NOMO-1 treated with DMSO at 0.1 percent for 48 hours (cell line): ENCODE data around the gene SCARB1.
"Not testable (repeated sequence)": the region's sequence is repeated elsewhere in the genome, so short reads cannot be mapped to it uniquely, and the experiment has no call there.

Source experiments
- DNase-seq: peaks from one replicate; lab custom pipeline; 2025; ENCODE audit not compliant: unreplicated experiment; lab: John Stamatoyannopoulos, UW

Gene SCARB1

DNA sequence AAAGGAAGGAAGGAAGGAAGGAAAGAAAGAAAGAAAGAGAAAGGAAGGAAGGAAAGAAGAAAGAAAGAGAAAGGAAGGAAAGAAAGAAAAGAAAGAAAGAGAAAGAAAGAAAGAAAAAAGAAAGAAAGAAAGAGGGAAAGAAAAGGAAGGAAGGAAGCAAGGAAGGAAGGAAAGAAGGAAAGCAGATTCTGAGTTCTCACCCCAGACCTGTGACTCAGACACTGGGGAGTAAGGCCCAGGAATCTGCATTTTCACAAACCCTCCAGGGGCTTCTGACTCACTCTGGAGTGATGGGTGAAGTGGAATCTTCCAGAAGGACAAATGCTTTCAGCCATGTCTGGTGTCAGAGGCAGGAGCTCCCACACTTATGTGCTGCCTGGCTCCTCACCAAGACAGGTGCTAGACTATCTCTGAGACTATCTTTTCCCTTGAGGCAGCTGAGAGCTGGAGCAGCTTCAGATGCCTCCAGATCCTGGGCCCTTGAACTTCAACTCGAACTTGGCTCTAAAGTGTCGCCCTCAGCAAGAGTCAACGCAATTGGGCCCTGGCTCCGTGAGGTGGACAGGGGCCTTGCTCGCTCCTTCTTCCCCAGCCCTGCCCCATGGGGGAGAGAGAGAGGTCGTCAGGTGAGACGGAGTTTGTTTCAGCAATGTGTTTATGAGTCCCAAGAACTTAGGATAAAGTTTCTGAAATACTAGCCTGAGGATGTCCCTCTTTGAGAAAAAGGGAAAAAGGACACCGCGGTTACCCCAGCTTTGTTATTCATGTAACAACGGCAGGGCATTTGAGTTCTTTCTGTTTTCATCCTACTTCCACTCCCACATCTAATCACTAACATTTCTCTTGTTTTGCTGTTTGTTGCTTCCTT, 19.8 kb upstream of the SCARB1 start:
- no peak for DNase-seq

DNA sequence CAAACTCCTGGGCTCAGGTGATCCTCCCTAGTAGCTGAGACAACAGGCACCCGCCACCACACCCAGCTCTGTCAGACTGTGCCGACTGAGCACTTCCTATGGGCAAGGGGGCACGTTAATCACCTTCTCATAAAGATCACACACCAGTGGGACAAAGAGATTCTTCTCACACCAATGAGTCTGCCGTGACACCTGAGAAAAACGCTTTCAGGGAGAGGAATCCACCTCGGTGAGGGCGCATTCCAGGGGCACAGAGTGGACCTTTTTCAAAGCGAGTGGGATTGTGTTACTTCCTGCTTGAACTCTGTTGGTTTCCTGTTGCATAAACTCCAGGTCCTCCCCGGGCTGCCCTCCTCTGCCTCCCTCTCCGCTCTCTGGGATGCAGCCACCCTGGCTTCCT, 17.5 kb upstream of the SCARB1 start:
- DNase-seq = peak; percentile 39

DNA sequence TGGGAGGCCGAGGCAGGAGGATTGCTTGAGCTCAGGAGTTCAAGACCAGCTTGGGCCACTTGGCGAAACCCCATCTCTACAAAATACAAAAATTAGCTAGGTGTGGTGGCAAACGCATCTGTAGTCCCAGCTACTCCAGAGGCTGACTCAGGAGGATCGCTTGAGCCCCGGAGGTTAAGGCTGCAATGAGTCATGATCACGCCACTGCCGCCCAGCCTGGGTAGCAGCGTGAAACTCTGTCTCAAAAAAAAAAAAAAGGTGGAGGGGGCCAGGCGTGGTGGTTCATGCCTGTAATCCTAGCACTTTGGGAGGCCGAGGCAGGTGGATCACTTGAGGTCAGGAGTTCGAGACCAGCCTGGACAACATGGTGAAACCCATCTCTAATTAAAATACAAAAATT, 16.7 kb upstream of the SCARB1 start:
- DNase-seq = not testable (repeated sequence)

DNA sequence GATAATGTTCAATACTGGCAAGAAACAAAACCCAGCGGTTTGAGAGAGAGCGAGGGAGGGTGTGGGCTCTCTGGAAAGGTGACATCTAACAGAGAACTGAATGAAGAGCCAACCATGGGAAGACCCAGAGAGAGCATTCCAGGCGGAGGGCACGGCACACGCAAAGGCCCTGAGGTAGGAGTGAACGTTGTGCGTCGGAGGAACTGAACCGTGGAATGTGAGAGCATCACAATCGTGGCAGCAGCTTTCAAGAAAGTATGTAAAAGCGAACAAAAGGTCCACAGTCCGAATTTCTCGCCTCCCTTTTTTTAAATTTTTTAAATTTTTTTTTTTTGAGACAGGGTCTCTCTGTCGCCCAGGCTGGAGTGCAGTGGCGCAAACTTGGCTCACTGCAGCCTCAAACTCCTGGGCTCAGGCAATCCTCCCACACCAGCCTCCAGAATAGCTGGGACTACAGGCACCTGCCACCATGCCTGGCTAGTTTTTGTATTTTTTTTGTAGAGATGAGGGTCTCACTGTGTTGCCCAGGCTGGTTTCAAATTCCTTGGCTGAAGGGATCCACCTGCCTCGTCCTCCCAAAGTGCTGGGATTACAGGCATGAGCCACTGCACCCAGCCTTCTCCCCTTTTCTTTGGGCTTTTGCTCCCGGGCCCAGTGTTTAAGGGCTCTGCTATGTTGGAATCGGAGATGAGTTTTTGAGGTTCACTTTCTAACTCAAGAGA, 15.3 kb upstream of the SCARB1 start:
- DNase-seq = no peak

DNA sequence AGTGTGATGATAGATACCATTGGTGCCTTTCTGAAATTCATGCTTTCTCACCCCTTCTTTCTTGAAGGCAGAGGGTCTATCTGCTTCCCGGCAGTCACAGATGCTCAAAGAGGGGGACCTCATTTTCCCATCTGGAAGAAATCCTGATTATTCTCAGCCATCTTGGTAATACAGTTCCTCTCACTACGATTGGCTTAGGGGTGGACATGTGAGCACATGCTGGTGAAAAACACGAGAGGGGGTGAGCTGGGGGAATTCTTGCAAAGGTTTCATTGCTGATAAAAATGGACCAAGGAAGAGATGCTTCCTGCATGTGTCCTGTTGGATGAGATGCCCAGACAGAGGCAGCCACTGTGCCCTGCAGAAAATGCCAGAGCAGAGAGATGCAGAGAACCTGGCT, 13.8 kb upstream of the SCARB1 start:
- DNase-seq = no peak

DNA sequence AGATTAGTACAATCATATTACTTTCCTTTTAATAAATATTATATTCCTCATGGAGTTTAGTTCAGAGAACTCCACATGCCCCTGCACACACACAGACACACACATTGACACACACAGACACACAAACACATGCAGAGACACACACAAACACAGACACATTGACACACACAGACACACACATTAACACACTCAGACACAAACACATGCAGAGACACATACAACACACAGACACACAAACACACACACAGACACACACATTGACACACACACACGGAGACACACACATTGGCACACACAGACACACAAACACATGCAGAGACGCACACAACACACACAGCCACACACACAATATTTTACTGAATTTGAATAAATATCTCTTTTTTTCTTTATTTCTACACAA, 12.5 kb upstream of the SCARB1 start:
- DNase-seq = no peak

DNA sequence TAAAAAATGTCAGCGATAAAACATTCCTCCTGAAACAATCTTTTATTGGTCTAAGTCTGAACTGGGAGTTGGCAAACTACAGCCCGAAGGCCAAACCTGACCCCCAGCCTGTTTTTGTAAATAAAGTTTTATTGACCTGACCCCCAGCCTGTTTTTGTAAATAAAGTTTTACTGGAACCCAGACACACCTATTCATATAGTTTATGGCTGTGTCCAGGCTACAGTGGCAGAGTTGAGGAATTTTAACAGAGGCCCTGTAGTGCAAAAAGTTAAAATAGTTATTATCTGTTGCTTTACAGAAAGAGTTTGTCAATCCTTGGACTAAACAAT, 12.1 kb upstream of the SCARB1 start:
- DNase-seq = no peak

DNA sequence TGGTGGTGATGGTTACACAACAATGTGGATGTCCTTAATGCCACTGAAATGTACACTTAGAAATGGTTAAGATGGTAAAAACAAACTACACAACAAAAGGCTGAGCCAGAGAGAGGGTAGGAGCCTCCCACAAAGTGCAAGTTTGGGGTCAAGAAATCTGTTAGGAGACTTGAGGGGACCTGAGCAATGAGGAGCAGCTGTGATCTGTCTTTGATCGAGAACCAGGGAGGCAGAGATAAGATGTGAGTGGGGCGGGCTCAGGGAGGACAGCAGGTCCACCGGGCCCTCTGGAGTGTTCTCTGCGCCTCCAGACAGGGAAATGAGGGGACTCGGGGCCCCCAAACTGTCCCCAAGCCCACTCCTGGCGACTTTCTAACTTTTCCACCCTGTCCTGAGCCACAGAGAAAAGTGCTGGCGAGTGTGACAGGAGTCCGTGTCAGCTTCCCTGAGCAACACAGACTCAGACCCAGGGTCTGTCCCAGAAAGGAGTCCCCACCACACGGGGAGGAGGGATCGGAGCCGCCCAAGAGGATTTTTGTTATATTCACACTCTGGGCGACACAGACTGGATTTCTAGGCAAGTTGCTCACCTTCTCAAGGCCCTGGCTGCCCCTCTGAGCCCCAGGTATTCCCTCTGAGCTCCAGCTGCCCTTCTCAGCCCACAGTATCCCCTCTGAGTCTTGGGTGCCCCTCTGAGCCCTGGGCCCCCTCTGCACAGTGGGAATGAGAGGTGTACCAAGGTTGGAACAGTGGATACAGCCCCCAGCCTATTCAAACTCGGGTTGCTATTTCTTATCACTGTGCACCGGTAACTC, 11.5 kb upstream of the SCARB1 start:
- DNase-seq = no peak

DNA sequence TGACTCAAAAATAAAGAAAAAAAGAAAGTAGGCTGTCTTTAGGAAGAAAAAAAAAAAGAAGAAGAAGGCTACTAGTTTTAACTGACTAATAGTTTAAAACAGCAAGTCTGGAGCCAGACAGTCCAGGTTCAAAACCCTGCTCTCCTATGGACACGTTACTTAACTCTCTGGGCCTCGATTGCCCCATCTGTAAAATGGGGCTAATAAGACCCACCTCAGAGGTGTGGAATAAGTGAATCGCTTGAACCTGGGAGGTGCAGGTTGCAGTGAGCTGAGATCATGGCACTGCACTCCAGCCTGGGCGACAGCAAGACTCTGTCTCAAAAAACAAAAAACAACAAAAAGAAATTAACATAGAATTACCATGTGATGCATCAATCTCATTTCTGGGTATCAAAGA, 10.5 kb upstream of the SCARB1 start:
- DNase-seq = no peak

DNA sequence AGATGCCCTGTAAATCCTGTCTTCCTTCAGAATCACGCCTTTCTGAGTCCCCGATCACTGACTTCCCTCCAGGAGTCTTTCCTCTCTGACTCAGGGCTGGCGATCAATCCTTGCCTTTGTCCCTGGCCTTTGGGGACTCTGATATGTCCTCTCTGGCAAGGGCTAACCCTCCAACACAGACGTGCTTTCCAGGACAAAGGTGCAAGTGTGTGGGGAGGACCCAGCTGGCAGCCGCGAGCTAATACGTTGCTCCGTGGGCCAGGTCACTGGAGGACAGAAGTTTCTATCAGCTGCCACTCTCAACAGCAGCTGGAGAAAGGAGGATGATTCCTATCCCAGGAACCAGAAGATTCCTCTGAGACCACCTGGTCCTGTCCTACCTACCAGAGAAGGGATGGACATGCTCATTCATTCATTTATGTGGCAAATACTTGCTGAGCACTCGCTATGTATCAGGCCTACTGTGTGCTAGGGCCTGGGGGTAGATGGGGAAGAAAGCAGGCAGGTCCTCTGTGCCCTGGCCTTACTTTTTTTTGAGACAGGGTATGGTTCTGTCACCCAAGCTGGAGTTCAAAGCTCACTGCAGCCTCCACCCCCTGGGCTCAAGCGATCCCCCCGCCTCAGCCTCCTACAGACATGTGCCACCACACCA, 8.5 kb upstream of the SCARB1 start:
- DNase-seq = no peak

DNA sequence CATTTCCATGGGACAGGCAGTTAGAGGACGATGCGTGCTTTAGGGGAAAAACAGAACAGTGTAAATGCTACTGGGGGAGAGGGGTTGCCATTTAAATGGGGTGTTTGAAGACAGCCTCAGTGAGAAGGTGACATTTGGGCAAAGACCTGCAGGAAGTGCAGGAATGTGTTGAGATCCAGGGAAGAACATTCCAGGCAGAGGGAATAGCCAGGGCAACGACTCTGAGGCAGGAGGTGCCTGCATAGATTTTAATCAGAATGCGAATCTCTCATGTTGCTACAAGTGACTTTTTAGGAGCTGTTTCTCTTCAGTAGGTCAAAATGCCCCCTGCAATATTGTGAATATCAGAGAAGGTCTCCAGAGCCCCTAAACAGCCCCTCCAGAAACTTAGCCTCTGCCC, 7.6 kb upstream of the SCARB1 start:
- no peak for DNase-seq

DNA sequence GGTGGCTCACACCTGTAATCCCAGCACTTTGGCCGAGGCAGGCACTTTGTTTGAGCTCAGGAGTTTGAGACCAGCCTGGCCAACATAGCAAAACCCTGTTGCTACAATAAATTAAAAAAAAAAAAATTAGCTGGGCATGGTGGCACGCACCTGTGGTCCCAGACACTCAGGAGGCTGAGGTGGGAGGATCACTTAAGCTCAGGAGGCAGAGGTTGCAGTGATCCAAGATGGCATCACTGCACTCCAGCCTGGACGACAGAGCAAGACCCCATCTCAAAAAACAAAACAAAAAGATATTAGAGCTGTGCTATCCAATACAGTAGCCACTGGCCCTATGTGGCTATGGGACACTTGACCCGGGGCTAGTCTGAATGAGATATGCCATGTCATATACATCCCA, 6.9 kb upstream of the SCARB1 start:
- DNase-seq = no peak

DNA sequence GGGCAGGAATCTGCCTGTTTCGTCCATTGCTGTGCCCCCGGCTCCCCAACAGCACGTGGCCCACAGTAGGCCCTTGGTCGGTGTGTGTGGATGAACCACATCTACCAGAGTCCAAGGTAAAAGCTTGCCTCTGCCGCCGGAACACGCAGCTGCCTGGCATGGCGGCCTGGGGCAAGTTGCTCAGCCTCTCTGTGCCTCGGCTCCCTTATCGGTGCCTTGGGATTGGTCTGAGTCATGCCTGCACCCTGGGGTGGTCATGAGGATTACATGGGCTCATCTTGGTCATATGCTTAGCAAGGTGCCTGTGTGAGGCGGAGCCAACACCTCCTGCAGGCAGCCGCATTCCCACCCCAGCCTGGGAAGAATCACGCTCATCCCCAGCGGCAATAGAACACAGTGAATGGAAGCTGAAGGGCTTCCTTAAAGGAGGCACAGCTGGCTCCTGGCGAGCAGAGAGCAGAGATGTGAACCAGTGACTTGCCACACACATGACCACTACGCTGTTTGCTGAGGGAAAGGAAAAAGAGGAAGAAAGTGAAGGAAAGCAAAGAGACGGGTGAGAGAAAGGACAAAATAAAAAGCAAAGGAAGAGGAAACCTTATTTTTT, 5.5 kb upstream of the SCARB1 start:
- DNase-seq = peak; percentile 92

DNA sequence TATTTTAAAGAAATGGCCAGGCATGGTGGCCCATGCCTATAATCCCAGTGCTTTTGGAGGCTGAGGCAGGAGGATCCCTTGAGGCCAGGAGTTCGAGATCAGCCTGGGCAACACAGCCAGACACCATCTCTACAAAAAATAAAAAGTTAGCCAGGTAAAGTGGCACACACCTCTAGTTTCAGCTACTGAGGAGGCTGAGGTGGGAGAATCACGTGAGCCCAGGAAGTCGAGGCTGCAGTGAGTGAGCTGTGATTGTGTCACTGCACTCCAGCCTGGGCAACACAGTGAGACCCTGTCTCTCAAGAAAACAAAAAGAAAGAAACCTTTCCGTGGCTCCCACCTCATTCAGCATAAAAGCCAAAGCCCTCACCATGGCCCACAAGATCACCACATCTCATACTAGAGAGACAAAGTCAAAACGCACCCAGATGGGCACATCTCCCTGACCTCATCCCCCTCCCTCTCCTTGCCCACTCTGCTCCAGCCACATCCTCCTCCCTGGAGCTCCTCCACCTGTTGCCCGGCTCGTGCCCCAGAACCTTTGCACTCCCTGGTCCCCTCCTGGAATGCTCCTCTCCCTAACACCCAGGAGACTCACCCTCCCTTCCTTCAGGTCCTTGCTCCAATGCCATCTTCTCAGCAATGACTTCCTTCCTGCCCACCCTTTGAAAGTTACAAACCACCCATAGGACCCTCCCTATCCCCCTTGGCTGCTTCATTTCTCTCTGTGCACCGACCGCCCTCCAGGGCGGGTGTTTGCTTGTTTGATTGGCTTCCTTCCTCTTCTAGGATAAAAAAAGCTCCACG, 4.8 kb upstream of the SCARB1 start:
- no peak for DNase-seq

DNA sequence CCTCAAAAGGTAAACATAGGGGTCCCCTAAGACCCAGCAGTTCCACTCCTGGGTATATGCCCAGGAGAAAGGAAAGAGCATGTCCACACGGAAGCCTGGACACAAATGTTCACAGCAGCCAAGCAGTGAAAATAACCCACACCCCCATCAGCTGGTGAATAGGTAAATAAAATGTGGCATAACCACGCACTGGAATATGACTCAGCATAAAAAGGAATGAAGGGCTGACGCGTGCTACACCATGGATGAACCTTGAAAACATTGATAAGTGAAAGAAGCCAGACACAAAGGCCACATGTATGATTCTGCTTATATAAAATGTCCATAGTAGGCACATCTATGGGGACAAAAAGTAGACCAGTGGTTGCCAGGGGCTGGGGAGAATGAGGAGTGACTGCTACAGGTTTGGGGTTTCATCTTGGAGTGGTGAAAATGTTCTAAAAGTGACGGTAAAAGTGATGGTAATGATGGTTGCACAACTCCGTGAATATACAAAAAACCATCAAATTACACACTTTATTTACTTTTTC, 3.8 kb upstream of the SCARB1 start:
- no peak for DNase-seq

DNA sequence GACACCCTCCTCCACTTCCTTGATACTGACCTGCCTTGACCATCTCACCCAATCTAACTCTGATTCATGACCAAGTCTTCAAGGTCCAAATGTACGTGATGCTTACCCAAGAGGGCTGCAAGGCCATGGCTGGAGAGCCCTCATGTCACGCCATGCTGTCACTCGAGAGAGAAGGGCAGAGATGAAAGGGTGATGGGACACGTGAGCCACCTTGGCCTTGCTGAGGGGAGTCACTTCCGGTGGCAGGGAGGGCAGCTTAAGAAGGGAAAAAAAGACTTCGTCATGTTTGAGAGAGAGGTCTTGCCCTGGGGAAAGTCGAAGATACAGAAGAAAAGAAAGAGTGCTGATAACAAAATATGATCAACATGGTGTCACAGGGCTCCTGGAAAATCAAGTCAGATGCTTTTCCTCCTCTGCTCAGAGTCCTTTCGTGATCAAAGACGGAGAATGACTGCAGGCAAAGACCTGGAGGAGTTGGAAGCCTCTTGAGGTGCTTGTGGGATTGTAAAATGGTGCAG, 3.3 kb upstream of the SCARB1 start:
- DNase-seq = no peak

DNA sequence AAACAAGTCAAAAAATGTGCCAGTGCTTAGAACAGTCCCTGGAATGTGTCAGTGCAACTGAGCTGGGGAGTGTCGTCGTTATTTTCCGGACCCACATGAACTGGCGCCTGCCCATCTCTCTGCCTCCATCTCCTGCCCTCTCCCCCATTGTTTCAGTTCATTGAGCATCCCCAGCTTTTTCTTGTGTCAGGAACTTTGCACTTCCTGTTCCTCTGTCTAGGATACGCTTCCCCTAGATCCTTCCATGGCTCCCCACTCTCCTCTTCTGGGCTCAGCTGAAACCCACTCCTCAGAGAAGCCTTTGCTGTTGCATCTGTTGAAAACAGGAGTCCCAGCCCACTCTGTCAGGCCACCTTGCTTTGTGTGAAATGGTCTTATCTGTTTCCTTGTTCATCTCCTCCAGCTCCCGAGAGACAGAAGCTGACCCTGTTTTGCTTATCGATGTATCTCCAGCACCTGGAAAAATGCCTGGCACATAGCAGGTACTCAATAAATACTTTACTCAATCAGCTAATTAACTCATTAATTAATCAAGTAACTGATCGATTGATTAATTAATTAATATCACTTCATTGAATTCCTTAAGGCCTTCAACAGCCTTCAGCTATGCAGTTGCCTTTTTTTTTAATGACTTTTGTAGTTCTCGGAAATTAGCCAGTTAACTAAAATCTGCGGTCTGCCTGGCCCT, 2.7 kb upstream of the SCARB1 start:
- DNase-seq = no peak

DNA sequence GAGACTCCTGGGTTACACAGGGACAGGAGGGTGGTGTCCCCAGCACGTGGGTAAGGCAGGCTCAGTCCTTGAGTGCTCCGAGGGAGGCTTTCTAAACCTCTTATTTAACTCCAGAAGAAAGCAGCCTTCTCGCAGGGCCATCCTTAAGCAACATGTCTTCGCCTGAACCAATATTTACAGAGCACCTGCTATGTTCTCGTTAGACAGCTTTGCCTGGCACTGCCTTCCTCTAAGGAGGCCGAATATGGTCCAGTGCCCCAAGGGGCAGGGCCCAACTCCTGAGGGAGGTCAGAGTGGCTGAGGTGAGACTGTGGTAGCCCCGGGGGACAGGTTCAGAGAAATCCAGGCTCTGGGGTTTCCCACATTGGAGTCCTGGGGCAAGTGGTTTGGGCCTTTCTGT, 2.1 kb upstream of the SCARB1 start:
- no peak for DNase-seq

DNA sequence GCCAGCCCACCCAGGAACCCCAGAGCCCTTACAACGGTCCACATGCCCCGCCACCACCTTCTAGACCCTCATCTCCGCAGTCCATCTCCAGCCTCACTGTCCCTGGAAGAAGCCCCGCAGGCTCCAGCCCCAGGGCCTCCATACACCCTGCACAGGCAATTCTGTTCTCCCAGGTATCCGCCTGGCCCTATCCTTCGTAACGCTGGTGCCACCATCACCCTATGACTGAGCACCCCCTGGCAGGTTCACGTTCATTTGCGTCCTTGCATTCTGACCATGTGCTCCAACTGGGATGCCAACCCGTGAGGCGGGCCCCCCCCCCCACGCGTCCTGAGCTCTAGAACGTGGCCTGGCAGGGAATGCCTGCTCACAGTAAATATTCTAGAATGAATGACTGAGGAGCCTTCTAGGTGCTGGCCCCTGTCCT, 675 bp upstream of the SCARB1 start:
- DNase-seq = no peak
